ENCODE data around the gene LY86.

GRCh38 chr6:6588924-6589709 lies 597 bp downstream of the LY86 start:
- TF ChIP-seq, protein P1, sequence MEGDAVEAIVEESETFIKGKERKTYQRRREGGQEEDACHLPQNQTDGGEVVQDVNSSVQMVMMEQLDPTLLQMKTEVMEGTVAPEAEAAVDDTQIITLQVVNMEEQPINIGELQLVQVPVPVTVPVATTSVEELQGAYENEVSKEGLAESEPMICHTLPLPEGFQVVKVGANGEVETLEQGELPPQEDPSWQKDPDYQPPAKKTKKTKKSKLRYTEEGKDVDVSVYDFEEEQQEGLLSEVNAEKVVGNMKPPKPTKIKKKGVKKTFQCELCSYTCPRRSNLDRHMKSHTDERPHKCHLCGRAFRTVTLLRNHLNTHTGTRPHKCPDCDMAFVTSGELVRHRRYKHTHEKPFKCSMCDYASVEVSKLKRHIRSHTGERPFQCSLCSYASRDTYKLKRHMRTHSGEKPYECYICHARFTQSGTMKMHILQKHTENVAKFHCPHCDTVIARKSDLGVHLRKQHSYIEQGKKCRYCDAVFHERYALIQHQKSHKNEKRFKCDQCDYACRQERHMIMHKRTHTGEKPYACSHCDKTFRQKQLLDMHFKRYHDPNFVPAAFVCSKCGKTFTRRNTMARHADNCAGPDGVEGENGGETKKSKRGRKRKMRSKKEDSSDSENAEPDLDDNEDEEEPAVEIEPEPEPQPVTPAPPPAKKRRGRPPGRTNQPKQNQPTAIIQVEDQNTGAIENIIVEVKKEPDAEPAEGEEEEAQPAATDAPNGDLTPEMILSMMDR (IDR thresholded peaks at IDR 0.05) = no peak
- no peak for TF ChIP-seq POLR2A (IDR thresholded peaks at IDR 0.05)
